Effector memory CD4-positive, alpha-beta T cell (primary cell): ENCODE results near the gene ATF7.

Experiments used
- DNase-seq, 3 donors: peaks; one replicate each; pipeline ENCODE4 v3.0.0-alpha.2; 2020
- H3K27ac ChIP-seq: 2 replicates; pipeline ENCODE4 v1.7.0; 2013; ENCODE audit warnings: mild to moderate bottlenecking, low read length, moderate library complexity; ENCODE audit not compliant: insufficient read depth, poor library complexity, severe bottlenecking
- H3K27me3 ChIP-seq: replicated peaks from 2 replicates; pipeline ENCODE4 v1.7.0; 2013; ENCODE audit warnings: mild to moderate bottlenecking, low read length; ENCODE audit not compliant: insufficient read depth, control insufficient read depth, poor library complexity, severe bottlenecking
- H3K36me3 ChIP-seq: 2 replicates; pipeline ENCODE4 v1.7.0; 2013; ENCODE audit warnings: mild to moderate bottlenecking, low read length, moderate library complexity; ENCODE audit not compliant: control insufficient read depth, insufficient read depth
- H3K4me1 ChIP-seq: 2 replicates; pipeline ENCODE4 v1.7.0; 2013; ENCODE audit warnings: low read length, mild to moderate bottlenecking; ENCODE audit not compliant: control insufficient read depth, insufficient read depth, poor library complexity, severe bottlenecking
- H3K4me3 ChIP-seq: 2 replicates; pipeline ENCODE4 v1.7.0; 2013; ENCODE audit warnings: low read length, low read depth, mild to moderate bottlenecking; ENCODE audit not compliant: insufficient read depth, poor library complexity, severe bottlenecking
- H3K9me3 ChIP-seq: 2 replicates; pipeline ENCODE4 v1.7.0; 2013; ENCODE audit warnings: mild to moderate bottlenecking, low read length, moderate library complexity; ENCODE audit not compliant: control insufficient read depth

Gene ATF7

DNA sequence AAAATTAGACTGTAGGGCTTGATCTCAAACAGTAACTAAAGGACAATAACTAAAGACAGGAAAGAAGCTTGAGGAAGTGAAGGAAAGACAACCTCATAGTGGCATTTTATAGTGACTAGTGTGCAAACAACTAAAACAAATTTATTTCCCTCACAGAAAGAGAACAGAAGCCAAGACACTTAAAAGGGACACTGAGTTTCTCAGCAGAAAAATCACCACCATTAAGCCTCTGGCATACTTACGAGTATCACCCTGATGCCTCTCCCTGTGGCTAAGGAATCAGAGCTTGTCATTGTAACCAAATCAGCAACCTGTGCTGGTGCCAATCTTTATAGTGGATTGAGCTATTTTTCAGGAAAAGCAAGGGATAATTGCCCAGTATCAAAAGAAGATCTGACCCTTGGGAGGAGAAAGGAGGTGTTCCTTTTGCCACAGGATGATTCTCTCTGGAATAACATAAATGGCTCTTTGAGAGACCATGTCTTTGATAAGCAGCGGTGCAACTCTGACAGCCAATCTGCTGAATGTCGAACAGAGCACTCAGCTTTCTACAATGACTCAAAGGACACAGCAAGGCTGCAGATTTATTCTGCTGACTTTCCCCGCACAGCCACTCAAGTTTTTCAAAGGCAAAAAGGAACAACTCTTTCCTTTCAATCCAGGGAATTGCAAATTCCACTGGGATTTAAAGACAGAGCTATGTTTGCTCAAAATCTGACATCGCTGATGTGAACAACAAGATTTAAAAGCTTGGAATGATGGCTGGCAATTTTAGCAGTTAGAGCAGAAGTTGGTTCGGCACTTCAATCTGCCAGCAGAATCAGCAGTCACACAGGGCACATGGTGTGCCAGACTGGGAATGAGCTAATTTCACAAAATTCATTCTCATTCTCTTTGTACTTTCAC, 34.6 kb downstream of the ATF7 start:
- no peak for DNase-seq
- Histone ChIP-seq H3K4me3 (no peak overlapping the region), H3K27ac (no peak overlapping the region)

DNA sequence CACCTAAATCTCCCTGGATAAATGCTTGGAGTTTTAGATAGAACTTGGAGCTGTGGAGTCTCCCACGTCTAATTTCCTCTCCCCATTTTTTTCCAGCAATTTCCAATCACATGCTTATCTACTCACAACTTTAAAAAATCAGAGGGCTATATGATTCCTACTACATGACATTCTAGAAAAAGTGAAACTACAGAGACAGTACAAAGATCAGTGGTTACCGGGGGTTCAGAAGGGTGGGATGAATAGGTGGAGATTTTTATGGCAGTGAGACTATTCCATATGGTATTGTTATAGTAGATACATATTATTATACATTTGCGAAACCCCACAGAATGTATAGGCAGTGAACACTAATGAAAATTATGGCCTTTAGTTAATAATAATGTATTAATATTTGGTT, 35.5 kb downstream of the ATF7 start:
- DNase-seq, result no peak
- Histone ChIP-seq H3K27ac (no peak overlapping the region), H3K4me3 (no peak overlapping the region), H3K36me3 (no peaks in the 10 kb centered on the region), H3K27me3 (no peaks in the 10 kb centered on the region), H3K9me3 (no peaks in the 10 kb centered on the region), H3K4me1 (no peaks in the 10 kb centered on the region)

More for the DNA sequence above, 34.6 kb downstream of the ATF7 start:
- Histone ChIP-seq H3K9me3 (no peaks in the 10 kb centered on the region), H3K36me3 (no peaks in the 10 kb centered on the region), H3K4me1 (no peaks in the 10 kb centered on the region), H3K27me3 (no peaks in the 10 kb centered on the region)

DNA sequence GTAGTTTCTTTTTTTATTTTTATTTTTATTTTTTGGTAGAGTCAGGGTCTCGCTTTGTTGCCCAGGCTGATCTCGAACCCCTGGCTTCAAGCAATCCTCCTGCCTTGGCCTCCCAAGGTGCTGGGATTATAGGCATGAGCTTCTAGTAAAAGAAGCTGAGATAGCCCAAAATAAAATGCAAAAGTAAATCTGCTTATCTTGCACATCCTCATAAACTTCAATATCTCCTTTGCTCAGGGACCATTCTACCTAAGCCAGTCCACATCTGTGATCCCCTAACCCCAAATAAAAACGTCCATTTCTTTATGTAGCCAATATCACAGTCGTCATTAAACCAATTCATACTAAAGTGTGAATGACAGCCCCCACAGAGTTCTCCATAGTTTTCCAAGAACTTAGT, 36.3 kb downstream of the ATF7 start:
- no peaks in the 10 kb centered on the region for H3K36me3 ChIP-seq
- DNase-seq, result no peak
- H3K4me1 ChIP-seq, result no peaks in the 10 kb centered on the region
- no peaks in the 10 kb centered on the region for H3K27me3 ChIP-seq
- H3K27ac ChIP-seq, result no peak overlapping the region
- H3K4me3 ChIP-seq, result no peak overlapping the region
- H3K9me3 ChIP-seq, result no peaks in the 10 kb centered on the region

DNA sequence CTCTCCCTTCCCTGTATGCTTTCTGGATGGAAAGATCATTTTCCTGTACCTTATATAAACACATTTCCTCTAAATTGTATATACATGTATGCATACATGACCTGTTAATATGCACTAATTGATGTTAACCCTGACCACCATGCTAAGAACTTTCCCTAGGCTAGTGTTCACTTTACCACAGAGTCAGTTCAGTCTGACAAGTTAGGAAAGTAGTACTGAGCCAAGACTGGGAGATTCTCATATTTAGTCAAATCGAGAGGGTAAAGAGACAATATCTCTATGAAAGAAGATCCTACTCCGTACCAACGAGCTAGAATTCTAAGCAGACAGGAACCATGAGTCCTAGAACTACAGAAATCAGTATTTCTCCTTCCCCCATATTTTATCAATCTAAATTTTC, 36.8 kb downstream of the ATF7 start:
- no peak for DNase-seq
- no peaks in the 10 kb centered on the region for H3K27me3 ChIP-seq

DNA sequence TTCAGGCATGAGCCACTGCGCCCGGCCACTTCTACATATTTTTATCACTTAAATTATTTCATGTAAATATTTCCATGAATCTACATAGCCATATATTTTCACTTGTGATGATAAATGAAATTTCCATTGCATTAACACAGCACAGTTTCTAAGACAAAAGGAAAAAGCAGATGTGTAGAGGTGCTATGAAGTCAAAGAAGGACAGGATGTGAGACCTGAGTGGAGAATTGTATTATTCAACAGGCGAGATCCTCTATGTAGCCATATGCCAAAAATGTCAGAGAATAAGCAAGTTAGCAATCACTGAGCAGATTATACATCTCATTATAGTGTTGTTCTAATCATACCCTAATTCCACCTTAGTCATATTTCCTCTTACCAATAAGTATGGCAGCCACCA, 38.1 kb downstream of the ATF7 start:
- Histone ChIP-seq H3K9me3 (no peaks in the 10 kb centered on the region), H3K27me3 (no peaks in the 10 kb centered on the region), H3K27ac (no peak overlapping the region), H3K4me1 (no peaks in the 10 kb centered on the region), H3K4me3 (no peak overlapping the region), H3K36me3 (no peaks in the 10 kb centered on the region)
- no peak for DNase-seq

More for the DNA sequence above, 36.8 kb downstream of the ATF7 start:
- Histone ChIP-seq H3K4me3 (no peak overlapping the region), H3K4me1 (no peaks in the 10 kb centered on the region), H3K27ac (no peak overlapping the region), H3K36me3 (no peaks in the 10 kb centered on the region), H3K9me3 (no peaks in the 10 kb centered on the region)

DNA sequence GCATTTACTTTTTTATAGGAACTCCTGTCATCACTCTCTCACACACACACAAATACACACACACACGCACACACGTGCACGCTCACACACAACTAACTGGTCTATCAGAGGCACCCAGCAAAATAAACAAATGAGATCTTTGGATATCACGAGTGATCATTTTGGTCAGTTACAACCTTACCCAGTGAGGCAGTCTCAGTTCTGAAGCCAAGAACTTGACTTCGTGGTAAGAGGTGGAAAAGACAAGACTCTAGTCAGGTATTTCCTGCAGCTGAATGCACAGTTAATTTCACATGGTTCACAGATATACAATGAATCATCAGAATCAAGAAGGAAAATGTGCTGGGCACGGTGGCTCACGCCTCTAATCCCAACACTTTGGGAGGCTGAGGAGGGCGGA, 39.4 kb downstream of the ATF7 start:
- Histone ChIP-seq H3K9me3 (no peaks in the 10 kb centered on the region), H3K27me3 (no peaks in the 10 kb centered on the region), H3K4me1 (no peaks in the 10 kb centered on the region), H3K36me3 (no peaks in the 10 kb centered on the region), H3K4me3 (no peak overlapping the region), H3K27ac (no peak overlapping the region)
- no peak for DNase-seq

DNA sequence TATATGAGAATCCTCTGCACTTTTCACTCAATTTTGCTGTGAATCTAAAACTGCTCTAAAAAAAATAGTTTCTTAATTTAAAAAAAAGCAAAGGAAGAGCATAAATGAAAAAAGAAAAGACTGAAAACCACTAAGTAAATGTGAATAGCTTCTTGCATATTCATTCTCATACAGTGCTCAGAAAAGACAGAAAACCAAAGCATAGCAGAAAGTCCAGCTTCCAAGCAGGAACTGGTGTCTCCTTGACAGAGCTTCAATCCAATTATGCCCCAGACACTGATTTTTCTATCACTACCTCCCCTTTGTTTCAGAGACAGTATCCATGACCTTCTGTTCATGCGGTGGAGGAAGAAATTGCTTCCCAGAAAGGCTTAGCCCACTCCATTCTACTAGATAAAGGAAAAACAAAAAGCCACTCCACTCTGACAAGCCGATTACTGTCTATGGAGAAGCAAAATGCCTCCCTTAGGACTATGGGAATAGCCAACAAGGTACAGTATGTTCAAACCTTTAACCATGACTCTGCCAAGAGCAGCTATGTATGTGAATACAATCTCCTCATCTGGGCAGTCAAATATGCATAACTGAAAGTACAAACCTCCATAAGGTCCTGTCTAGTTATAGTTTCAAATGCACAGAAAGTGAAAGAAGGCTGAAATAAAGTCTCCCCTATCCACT, 40.6 kb downstream of the ATF7 start:
- H3K36me3 ChIP-seq, result no peaks in the 10 kb centered on the region
- no peak overlapping the region for H3K4me3 ChIP-seq
- H3K27me3 ChIP-seq, result no peaks in the 10 kb centered on the region
- H3K27ac ChIP-seq, result no peak overlapping the region
- DNase-seq, result no peak
- no peaks in the 10 kb centered on the region for H3K9me3 ChIP-seq
- H3K4me1 ChIP-seq, result no peaks in the 10 kb centered on the region

DNA sequence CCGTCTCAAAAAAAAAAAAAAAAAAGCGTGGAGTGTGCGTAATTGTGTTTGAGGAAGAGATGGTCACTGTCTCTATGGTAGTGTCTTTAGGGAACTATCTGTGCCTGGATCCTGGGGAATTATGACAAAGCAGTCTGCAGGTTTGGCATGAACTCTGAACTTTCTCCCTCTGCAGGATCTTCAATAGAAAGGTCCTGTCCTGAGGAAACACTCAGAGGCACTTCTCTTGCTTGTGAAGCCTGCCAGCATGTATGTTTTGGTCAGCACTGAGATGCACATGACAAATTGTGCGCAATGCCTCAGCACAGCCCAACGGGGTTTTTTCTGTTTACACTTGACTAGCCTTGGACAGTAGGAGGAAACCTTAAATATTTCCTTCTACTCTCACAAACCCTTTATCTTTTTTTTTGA, 46.6 kb downstream of the ATF7 start:
- Histone ChIP-seq H3K27ac (no peak overlapping the region), H3K36me3 (peaks cover 5% of the 10 kb centered on the region), H3K4me1 (no peaks in the 10 kb centered on the region), H3K27me3 (no peaks in the 10 kb centered on the region), H3K9me3 (no peaks in the 10 kb centered on the region), H3K4me3 (no peak overlapping the region)
- DNase-seq, result no peak

DNA sequence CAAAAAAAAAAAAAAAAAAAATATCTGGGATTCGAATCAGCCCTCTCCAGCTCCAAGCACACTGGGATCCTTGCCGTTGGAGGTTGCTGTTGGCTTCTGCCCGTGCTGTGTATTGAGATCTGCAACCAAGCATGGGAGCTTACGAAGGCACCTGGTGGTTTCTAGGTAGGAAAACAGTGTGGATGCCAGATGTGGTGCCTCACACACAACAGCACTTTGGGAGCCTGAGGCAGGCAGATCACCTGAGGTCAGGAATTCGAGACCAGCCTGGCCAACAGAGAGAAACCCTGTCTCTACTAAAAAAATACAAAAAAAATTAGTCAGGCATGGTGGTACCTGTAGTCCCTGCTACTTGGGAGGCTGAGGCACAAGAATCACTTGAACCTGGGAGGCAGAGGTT, 47.4 kb downstream of the ATF7 start:
- peaks cover 5% of the 10 kb centered on the region for H3K36me3 ChIP-seq

DNA sequence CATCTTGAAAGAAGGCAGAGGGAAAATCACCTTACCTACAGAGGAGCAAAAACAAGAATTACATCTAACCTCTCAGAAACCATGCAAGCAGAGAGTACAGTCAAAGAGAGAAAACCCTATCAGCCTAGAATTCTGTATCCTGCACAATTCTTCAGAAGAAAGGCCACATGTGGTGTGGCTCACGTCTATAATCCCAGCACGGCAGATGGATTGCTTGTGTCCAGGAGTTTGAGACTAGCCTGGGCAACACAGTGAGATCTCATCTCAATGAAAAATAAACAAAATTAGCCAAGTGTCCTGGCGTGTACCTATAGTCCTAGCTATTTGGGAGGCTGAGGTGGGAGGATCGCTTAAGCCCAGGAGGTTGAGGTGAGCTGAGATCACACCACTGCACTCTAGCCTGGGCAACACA, 48.2 kb downstream of the ATF7 start:
- Histone ChIP-seq H3K27ac (no peak overlapping the region), H3K9me3 (no peaks in the 10 kb centered on the region), H3K4me1 (no peaks in the 10 kb centered on the region), H3K4me3 (no peak overlapping the region), H3K27me3 (no peaks in the 10 kb centered on the region), H3K36me3 (peaks cover 5% of the 10 kb centered on the region)
- DNase-seq, result no peak

More for the DNA sequence above, 47.4 kb downstream of the ATF7 start:
- no peak overlapping the region for H3K27ac ChIP-seq
- H3K4me3 ChIP-seq, result no peak overlapping the region
- no peaks in the 10 kb centered on the region for H3K27me3 ChIP-seq
- no peak for DNase-seq
- H3K4me1 ChIP-seq, result no peaks in the 10 kb centered on the region
- H3K9me3 ChIP-seq, result no peaks in the 10 kb centered on the region
